HG02938 (cell line): Measurements from ENCODE around the gene AQP7.
"Not testable (repeated sequence)": the region's sequence is repeated elsewhere in the genome, so short reads cannot be mapped to it uniquely, and the experiment has no call there.

Experiments used
- ATAC-seq: cut with Tn5 transposase; IDR thresholded peaks from one replicate; pipeline ENCODE4 v1.9.1; 2021; ENCODE audit warnings: mild to moderate bottlenecking, moderate library complexity; ENCODE audit not compliant: unreplicated experiment

Gene AQP7

GRCh38 chr9:33399047-33399446, 3.3 kb downstream of the AQP7 start:
- not testable (repeated sequence) for ATAC-seq

GRCh38 chr9:33397801-33398200, 4.6 kb downstream of the AQP7 start:
- not testable (repeated sequence) for ATAC-seq

GRCh38 chr9:33395159-33395879, 7.0 kb downstream of the AQP7 start:
- not testable (repeated sequence) for ATAC-seq

GRCh38 chr9:33393986-33394385, 8.4 kb downstream of the AQP7 start:
- not testable (repeated sequence) for ATAC-seq

GRCh38 chr9:33393581-33393980, 8.8 kb downstream of the AQP7 start:
- ATAC-seq = no peak

- ATAC-seq = not testable (repeated sequence)
These were observed 9.8 kb downstream of the AQP7 start for GRCh38 chr9:33392591-33393021.

- ATAC-seq = not testable (repeated sequence)
These were observed 11.1 kb downstream of the AQP7 start for GRCh38 chr9:33391111-33391771.

GRCh38 chr9:33388110-33388994, 14.0 kb downstream of the AQP7 start:
- no peak for ATAC-seq

GRCh38 chr9:33386998-33387397, 15.4 kb downstream of the AQP7 start:
- not testable (repeated sequence) for ATAC-seq

GRCh38 chr9:33386641-33386996, 15.7 kb downstream of the AQP7 start:
- ATAC-seq = not testable (repeated sequence)

GRCh38 chr9:33385979-33386640, 16.3 kb downstream of the AQP7 start:
- not testable (repeated sequence) for ATAC-seq

- ATAC-seq = not testable (repeated sequence)
These were observed 16.8 kb downstream of the AQP7 start for GRCh38 chr9:33385536-33385935.

GRCh38 chr9:33383396-33383795, 19.0 kb downstream of the AQP7 start:
- ATAC-seq = not testable (repeated sequence)

GRCh38 chr9:33382397-33382796, 20.0 kb downstream of the AQP7 start:
- ATAC-seq = not testable (repeated sequence)

GRCh38 chr9:33381231-33381791, 21.1 kb downstream of the AQP7 start:
- no peak for ATAC-seq

- no peak for ATAC-seq
These were observed 21.8 kb downstream of the AQP7 start for GRCh38 chr9:33380390-33381094.

- no peak for ATAC-seq
These were observed 22.5 kb downstream of the AQP7 start for GRCh38 chr9:33379666-33380389.

GRCh38 chr9:33378121-33378795, 24.1 kb downstream of the AQP7 start:
- no peak for ATAC-seq
